ENCODE results near the gene BMP4. TPM values are rescaled to one million over a fixed set of nuclear protein-coding genes. Genes with fewer than 3 reads are reported as not detected.

The BMP4 gene
- total RNA-seq, 1 donor from 2014 or later: not detected

DNA sequence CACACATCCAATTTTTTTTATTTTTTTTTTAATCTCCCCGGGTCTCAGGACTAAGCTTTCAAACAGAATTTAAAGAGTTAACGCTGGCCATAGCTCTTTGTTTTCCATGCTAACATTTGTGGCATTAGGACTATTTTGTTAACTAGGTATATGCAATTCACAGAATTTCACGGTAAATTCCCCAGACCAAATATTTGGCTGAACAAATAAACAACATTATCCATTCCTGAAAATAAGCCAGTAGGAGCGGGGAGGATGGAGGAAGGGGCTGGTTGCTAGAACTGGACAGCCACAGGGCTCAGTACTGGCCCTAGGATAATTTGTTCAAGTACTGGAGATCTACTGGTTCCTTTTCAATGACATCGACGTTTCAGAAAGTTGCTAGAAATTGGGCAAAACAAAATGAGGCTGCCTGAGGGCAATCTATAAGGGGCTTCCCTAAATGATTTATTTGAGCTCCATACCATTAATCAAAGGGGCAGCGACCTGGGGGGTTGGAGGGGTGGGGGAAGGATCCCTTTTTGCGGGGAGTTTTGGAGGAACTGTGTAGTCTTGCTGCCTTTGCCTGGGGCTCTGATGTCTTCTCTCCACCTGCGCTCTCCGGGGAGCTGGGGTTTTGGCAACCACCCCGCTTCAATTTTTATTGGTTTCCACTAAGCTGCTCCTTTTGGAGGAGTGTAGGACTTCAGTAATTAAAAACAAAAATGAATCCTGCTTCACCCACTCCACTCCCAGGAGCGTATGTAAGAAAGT, 9.0 kb downstream of the BMP4 start:
- no peaks in the 10 kb centered on the region for H3K4me1 Mint-ChIP-seq (ENCODE audit: low read depth)
- no peak for DNase-seq (ENCODE audit: low spot score)
- H3K27ac Mint-ChIP-seq: no peak overlapping the region
- intact Hi-C loops (cut with micrococcal nuclease): no loop called here
- no peaks in the 10 kb centered on the region for H3K9me3 Mint-ChIP-seq
- H3K27me3 Mint-ChIP-seq (ENCODE audit: insufficient read depth): peaks cover 68% of the 10 kb centered on the region
- H3K36me3 Mint-ChIP-seq (ENCODE audit: low read depth): no peaks in the 10 kb centered on the region
- H3K4me3 Mint-ChIP-seq: no peak overlapping the region

GRCh38 chr14:53947094-53947445, 9.6 kb downstream of the BMP4 start:
- intact Hi-C loops (cut with micrococcal nuclease): no loop called here
- Mint-ChIP-seq H3K36me3 (ENCODE audit: low read depth) (no peaks in the 10 kb centered on the region), H3K4me1 (ENCODE audit: low read depth) (no peaks in the 10 kb centered on the region), H3K27me3 (ENCODE audit: insufficient read depth) (peaks cover 65% of the 10 kb centered on the region), H3K4me3 (no peak overlapping the region), H3K9me3 (no peaks in the 10 kb centered on the region), H3K27ac (no peak overlapping the region)
- DNase-seq (ENCODE audit: low spot score): no peak

DNA sequence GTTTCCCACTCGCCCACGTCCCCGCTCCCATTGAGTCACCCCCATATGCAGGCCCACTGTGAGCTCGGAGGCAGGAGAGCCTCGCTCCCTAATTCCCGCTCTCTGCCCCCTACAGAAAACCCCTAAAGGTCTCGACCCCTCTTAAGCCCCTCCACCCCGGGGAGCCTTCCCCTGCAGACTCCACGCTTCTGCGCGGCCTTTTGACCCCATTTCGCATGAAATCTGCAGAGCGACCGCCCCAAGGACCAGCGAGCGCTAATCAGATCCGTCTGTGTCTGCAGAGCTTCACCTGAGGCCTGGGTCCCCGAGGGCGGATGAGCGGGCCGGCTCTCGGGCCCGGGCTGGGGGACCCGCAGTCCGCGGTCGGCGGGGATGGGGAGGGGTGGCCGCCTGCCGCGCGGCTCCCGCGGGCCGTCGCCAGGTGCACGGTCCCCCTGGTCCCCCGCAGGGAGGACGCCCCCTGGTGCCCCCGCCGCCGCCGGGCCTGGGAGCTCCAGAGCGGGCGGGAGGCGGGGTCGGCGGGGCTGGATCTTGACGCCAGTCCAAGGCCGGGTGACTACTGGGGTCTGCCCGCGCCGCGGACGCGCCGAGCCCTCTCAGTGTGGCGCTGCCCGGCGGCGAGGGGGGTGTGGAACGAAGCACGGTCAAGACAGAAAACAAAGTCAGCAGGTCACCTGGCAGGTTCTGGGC, 10.1 kb downstream of the BMP4 start:
- no peaks in the 10 kb centered on the region for H3K36me3 Mint-ChIP-seq (ENCODE audit: low read depth)
- peaks cover 61% of the 10 kb centered on the region for H3K27me3 Mint-ChIP-seq (ENCODE audit: insufficient read depth)
- H3K27ac Mint-ChIP-seq: no peak overlapping the region

GRCh38 chr14:53946071-53946403, 10.6 kb downstream of the BMP4 start:
- no peak for DNase-seq (ENCODE audit: low spot score)
- Mint-ChIP-seq H3K27me3 (ENCODE audit: insufficient read depth) (peaks cover 57% of the 10 kb centered on the region), H3K4me1 (ENCODE audit: low read depth) (no peaks in the 10 kb centered on the region), H3K36me3 (ENCODE audit: low read depth) (no peaks in the 10 kb centered on the region), H3K27ac (no peak overlapping the region), H3K9me3 (no peaks in the 10 kb centered on the region), H3K4me3 (no peak overlapping the region)
- intact Hi-C loops (cut with micrococcal nuclease): no loop called here

More for the DNA sequence above, 10.1 kb downstream of the BMP4 start:
- H3K4me1 Mint-ChIP-seq (ENCODE audit: low read depth): no peaks in the 10 kb centered on the region
- no peak overlapping the region for H3K4me3 Mint-ChIP-seq
- no peak for DNase-seq (ENCODE audit: low spot score)
- intact Hi-C loops (cut with micrococcal nuclease): no loop called here
- no peaks in the 10 kb centered on the region for H3K9me3 Mint-ChIP-seq

DNA sequence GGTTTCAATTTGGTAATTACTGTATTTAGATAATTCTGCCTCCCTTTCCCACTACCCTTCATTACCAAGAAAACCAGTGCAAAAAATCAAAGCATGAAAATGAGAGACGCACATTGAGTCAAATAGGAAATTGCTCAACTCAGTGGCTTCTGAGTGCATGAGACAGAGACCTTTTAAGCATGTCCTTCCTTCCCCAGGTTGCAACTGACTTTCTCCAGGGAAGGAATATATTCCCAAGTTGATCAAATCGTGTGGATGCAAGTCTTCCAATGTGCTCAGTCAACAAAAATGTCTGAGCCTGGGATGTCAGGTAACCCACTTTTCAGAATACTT, 12.9 kb downstream of the BMP4 start:
- Mint-ChIP-seq H3K4me3 (no peak overlapping the region), H3K9me3 (no peaks in the 10 kb centered on the region), H3K4me1 (ENCODE audit: low read depth) (no peaks in the 10 kb centered on the region), H3K27me3 (ENCODE audit: insufficient read depth) (peaks cover 52% of the 10 kb centered on the region), H3K27ac (no peak overlapping the region), H3K36me3 (ENCODE audit: low read depth) (no peaks in the 10 kb centered on the region)
- intact Hi-C loops (cut with micrococcal nuclease): no loop called here
- DNase-seq (ENCODE audit: low spot score): no peak

GRCh38 chr14:53942970-53943750, 13.5 kb downstream of the BMP4 start:
- no peak overlapping the region for H3K27ac Mint-ChIP-seq
- H3K9me3 Mint-ChIP-seq: no peaks in the 10 kb centered on the region
- H3K27me3 Mint-ChIP-seq (ENCODE audit: insufficient read depth): peaks cover 49% of the 10 kb centered on the region
- no peak overlapping the region for H3K4me3 Mint-ChIP-seq
- H3K4me1 Mint-ChIP-seq (ENCODE audit: low read depth): no peaks in the 10 kb centered on the region
- no peak for DNase-seq (ENCODE audit: low spot score)
- no peaks in the 10 kb centered on the region for H3K36me3 Mint-ChIP-seq (ENCODE audit: low read depth)
- intact Hi-C loops (cut with micrococcal nuclease): no loop called here

GRCh38 chr14:53938136-53938837, 18.3 kb downstream of the BMP4 start:
- intact Hi-C loops (cut with micrococcal nuclease): no loop called here
- Mint-ChIP-seq H3K27ac (no peak overlapping the region), H3K4me3 (no peak overlapping the region), H3K27me3 (ENCODE audit: insufficient read depth) (peaks cover 15% of the 10 kb centered on the region), H3K4me1 (ENCODE audit: low read depth) (no peaks in the 10 kb centered on the region), H3K9me3 (no peaks in the 10 kb centered on the region), H3K36me3 (ENCODE audit: low read depth) (no peaks in the 10 kb centered on the region)
- DNase-seq (ENCODE audit: low spot score): no peak

- Mint-ChIP-seq H3K9me3 (no peaks in the 10 kb centered on the region), H3K36me3 (ENCODE audit: low read depth) (no peaks in the 10 kb centered on the region), H3K4me1 (ENCODE audit: low read depth) (no peaks in the 10 kb centered on the region), H3K4me3 (no peak overlapping the region), H3K27ac (no peak overlapping the region), H3K27me3 (ENCODE audit: insufficient read depth) (peaks cover 6% of the 10 kb centered on the region)
- DNase-seq (ENCODE audit: low spot score): no peak
- intact Hi-C loops (cut with micrococcal nuclease): no loop called here
These were observed 21.7 kb downstream of the BMP4 start for GRCh38 chr14:53934778-53935414.

GRCh38 chr14:53932966-53933365, 23.7 kb downstream of the BMP4 start:
- no peak for DNase-seq (ENCODE audit: low spot score)
- H3K9me3 Mint-ChIP-seq: no peaks in the 10 kb centered on the region
- H3K36me3 Mint-ChIP-seq (ENCODE audit: low read depth): no peaks in the 10 kb centered on the region
- H3K27me3 Mint-ChIP-seq (ENCODE audit: insufficient read depth): no peaks in the 10 kb centered on the region
- intact Hi-C loops (cut with micrococcal nuclease): no loop called here
- H3K4me1 Mint-ChIP-seq (ENCODE audit: low read depth): no peaks in the 10 kb centered on the region
- H3K4me3 Mint-ChIP-seq: no peak overlapping the region
- H3K27ac Mint-ChIP-seq: no peak overlapping the region

DNA sequence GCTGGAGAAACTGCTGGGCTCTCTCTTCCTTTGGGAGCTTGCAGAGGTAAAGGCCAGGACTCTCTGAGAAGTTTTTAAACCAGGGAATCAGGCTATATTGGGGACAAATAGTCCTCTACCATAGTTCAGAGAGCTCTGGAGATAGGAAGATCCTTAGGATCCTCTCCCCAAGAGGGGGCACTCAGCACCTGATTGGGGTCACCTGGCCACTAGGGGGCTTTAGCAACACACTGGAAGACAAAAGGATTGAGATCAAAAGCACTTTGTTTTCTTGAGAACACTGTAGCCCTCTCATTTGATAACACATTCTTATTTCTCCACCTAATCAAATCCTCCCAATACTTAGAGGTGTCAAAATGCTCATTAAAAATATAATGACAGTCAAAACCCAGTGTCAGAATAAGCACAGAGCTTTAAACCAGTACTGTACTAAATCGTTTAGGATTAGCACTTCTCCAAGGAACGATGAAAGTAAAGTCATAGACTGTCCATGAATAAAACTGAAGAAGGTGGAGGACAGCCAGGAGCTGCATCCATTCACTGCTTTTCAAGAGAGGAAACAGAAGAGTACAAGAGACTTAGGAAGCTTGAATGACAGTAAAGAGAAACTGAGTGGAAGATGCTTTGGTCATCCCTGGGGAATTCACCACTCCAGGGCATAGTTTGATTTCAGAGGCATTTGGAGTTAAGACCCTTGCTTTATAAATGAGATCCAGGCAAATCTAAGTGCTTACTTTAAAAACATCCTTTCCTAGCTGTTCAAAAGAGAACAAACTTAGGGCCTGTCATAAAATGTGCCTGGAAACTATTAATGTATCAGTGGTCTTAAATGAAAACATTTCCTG, 26.5 kb downstream of the BMP4 start:
- H3K36me3 Mint-ChIP-seq (ENCODE audit: low read depth): no peaks in the 10 kb centered on the region
- H3K27me3 Mint-ChIP-seq (ENCODE audit: insufficient read depth): no peaks in the 10 kb centered on the region
- H3K4me1 Mint-ChIP-seq (ENCODE audit: low read depth): no peaks in the 10 kb centered on the region
- no peaks in the 10 kb centered on the region for H3K9me3 Mint-ChIP-seq
- H3K4me3 Mint-ChIP-seq: no peak overlapping the region
- no peak for DNase-seq (ENCODE audit: low spot score)
- H3K27ac Mint-ChIP-seq: no peak overlapping the region
- intact Hi-C loops (cut with micrococcal nuclease): loop anchor here (2.0 kb wide), 1 partner anchor 245 kb away; no protein-coding TSS in a partner anchor

- no peak for DNase-seq (ENCODE audit: low spot score)
- intact Hi-C loops (cut with micrococcal nuclease): no loop called here
- Mint-ChIP-seq H3K9me3 (no peaks in the 10 kb centered on the region), H3K27ac (no peak overlapping the region), H3K36me3 (ENCODE audit: low read depth) (no peaks in the 10 kb centered on the region), H3K27me3 (ENCODE audit: insufficient read depth) (no peaks in the 10 kb centered on the region), H3K4me1 (ENCODE audit: low read depth) (no peaks in the 10 kb centered on the region), H3K4me3 (no peak overlapping the region)
These were observed 29.5 kb downstream of the BMP4 start for GRCh38 chr14:53927171-53927570.

GRCh38 chr14:53925201-53925766, 31.3 kb downstream of the BMP4 start:
- intact Hi-C loops (cut with micrococcal nuclease): no loop called here
- Mint-ChIP-seq H3K9me3 (no peaks in the 10 kb centered on the region), H3K27me3 (ENCODE audit: insufficient read depth) (no peaks in the 10 kb centered on the region), H3K4me3 (no peak overlapping the region), H3K27ac (no peak overlapping the region), H3K36me3 (ENCODE audit: low read depth) (no peaks in the 10 kb centered on the region), H3K4me1 (ENCODE audit: low read depth) (no peaks in the 10 kb centered on the region)
- no peak for DNase-seq (ENCODE audit: low spot score)
